WTC11 (cell line): ENCODE results near the gene MAP3K10.

ENCODE experiments used
- CTCF ChIP-seq: fragments of 200-600 bp; IDR thresholded peaks from 2 replicates; pipeline ENCODE4 v1.8.0; 2022; ENCODE audit warnings: antibody characterized with exemption
- E2F1 ChIP-seq: sonication (generic); formaldehyde crosslinking; IDR thresholded peaks from 2 replicates; pipeline ENCODE4 v1.8.0; 2022; ENCODE audit warnings: mild to moderate bottlenecking, missing genetic modification reagents
- IRF1 ChIP-seq: sonication (generic); formaldehyde crosslinking; IDR thresholded peaks from 2 replicates; pipeline ENCODE4 v1.8.0; 2023; ENCODE audit warnings: missing genetic modification reagents
- NFATC4 ChIP-seq: fragments of 250-450 bp; sonication (Bioruptor Pico); IDR thresholded peaks from 2 replicates; pipeline ENCODE4 v1.9.0; 2021; ENCODE audit warnings: mild to moderate bottlenecking
- ZNF232 ChIP-seq: sonication (generic); formaldehyde crosslinking; IDR thresholded peaks from 2 replicates; pipeline ENCODE4 v1.8.0; 2022; ENCODE audit warnings: mild to moderate bottlenecking, missing genetic modification reagents

GRCh38 chr19:40143612-40144011 lies 47.6 kb upstream of the MAP3K10 start:
- TF ChIP-seq CTCF (no peak), E2F1 (no peak), ZNF232 (no peak), NFATC4 (CRISPR knock-in tag) (no peak), IRF1 (no peak)
